Superior temporal gyrus (tissue), 1 donor: ENCODE measurements around the gene ABCA12.

Source experiments
- DNase-seq: peaks from one replicate; pipeline ENCODE4 v3.0.0-alpha.2; 2016; ENCODE audit errors: extremely low spot score

Gene ABCA12

GRCh38 chr2:215034154-215034553 is 104.3 kb downstream of the ABCA12 start:
- DNase-seq = no peak

DNA sequence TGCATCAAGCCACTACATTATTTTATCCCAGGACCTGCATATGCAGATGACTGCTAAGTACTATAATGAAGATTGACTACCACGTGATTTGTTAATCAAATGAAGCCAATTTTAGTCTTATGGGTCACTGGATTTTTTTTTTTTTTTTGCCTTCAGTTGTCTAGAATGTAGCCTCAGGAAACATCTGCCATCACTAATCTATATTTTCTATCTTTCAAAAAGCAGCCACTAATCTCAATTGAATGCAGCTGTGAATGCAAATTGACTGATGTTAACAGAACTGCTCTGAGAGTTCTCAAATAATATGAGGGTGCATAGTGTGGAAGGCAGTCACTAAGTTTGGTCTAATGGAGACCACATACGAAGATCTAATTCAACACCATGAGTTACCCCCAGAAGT is 106.3 kb downstream of the ABCA12 start:
- DNase-seq = no peak

- no peak for DNase-seq
These were observed 107.1 kb downstream of the ABCA12 start for GRCh38 chr2:215031321-215031720.

DNA sequence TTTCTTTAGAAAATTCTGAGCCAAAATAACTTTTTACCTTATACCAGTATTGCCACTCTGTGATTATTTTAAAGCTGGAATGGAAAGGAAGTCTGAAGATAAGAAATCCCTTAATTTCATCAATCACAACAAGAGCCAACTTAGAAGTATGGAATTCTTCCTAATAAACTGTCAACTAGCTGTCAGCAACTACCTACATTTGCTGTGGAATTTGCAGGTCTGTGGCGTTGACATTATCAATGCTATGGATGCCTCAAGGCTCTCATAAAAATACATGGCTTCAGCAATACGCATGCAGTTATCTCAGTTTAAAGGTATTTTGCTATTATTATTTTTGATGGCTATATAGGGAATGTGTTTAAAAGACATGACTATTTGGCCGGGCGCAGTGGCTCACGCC is 108.5 kb downstream of the ABCA12 start:
- no peak for DNase-seq

DNA sequence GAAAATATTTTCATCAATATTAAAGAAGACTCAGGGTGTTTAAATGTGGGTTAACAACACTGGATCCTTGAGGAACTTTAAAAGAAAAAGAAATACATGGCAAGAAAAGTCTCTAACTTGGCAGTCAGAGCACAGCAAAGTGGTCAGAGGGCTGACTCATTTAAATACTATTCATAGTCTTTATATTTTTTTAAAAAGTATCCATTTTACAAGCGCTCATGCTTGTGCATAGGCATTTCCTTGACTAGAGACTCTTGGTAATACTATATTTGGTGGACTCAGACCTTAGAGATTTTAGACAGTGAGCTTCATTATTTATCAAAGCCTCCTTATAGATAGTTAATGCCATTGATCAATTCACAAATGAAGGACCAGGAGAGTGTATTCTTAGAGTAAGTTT is 110.2 kb downstream of the ABCA12 start:
- no peak for DNase-seq

DNA sequence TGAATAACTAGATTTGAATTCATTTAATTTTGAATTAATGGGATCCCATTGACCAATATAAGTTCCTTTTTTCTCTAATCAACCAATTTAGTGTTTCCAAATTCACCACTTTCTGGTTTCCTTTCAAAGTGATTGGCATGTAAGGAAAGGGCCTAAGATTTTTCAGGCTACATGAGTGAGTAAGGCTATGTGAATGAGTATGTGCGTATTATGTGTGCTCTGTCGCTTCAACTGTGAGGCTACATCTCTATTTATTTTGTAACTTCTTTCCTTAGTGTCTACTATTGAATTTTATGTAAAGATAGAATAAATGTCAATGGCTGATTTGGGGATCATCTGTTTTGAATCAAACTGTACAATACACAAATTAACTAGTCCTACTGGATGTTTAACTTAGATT is 110.6 kb downstream of the ABCA12 start:
- DNase-seq = no peak

- DNase-seq = no peak
These were observed 115.5 kb downstream of the ABCA12 start for GRCh38 chr2:215022910-215023309.

GRCh38 chr2:215022418-215022817 is 116.0 kb downstream of the ABCA12 start:
- DNase-seq = no peak

DNA sequence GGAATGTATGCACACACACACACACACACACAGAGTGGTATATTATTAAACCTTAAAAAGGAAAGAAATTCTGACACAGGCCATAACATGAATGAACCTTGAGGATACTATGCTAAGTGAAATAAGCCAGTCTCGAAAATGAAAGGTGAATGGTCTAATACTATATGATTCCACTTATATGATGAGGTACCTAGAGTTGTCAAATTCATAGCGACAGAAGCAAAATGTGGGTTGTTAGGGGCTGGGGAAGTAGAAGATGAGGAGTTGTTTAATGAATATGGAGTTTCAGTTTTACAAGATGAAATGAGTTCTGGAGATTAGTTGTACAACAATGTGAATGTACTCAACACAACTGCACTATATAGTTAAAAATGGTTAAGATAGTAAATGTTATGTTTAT is 118.1 kb downstream of the ABCA12 start:
- no peak for DNase-seq

GRCh38 chr2:215019521-215020145 is 118.8 kb downstream of the ABCA12 start:
- no peak for DNase-seq

DNA sequence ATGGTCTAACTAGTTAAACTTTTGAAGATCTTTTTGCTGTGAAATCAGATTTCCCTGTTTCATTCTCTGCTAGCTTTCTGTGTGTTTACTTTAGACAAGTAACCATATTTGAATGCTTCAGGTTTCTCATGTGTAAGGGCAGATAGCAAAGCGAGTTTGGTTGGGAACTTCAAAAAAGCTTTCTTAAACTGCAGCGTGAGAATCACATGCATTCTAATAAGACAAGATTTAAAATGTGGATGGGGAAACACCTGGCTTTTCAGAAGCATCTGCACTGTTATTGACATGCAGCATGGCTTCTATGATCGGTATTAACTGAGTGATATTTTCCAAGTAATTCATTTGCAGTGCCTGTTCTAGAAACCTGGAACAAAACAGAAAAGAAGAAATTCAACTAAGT is 119.3 kb downstream of the ABCA12 start:
- no peak for DNase-seq

DNA sequence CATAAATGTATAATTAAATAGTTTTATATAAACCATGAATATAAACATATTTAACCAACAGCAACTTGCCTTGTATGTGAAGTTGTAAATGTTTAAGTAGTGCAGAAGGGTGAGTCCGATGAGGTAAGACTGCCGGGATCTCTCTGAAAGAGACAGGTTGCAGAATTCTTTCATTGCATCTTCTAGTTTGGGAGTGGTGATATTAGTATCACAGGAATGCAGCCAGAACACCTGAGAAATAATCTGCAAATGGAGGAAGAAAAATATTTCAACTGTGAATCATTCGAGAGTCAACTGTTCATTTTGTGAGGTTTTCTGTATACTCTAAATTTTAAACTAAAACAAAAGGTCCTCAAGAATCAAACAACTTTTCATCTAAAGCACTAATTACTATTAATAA is 123.0 kb downstream of the ABCA12 start:
- no peak for DNase-seq

DNA sequence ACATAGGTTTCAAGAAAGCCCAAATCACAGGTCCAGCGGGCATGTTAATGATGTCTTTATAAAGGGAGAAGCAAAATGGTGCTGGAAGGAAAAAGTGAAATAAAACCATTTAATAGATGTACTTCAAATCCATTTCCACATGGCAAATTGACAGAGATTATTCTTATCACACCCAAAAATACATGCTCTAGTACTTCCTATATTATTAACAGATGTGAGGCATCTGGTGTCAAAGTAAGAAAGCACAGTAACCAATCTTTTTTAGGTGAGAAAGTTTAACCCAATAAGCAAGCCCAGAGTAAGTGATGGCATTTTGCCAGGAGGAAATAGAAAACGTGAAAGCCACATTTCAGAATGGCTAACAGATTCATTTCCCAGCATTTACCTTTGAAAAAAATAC is 128.0 kb downstream of the ABCA12 start:
- no peak for DNase-seq

GRCh38 chr2:215003001-215003400 is 135.4 kb downstream of the ABCA12 start:
- DNase-seq = peak; percentile 59

DNA sequence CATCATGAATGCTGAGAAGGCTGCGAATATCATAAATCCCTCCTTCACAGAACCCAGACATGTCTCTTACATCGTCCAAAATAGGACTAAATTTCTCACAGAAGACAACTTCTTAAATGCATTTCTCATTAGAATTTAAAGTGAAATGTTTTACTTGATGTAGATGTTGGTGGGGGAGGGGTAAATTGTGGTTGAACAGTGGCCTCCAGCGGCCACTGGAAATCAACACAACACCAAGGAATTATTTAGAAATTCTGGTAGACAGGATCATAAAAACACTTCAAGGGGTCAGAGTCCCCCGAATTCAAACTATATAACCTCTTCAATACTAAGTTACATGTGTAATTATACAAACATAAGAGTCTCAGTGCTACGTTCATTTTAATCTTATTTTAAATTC is 135.9 kb downstream of the ABCA12 start:
- peak; percentile 72 for DNase-seq

DNA sequence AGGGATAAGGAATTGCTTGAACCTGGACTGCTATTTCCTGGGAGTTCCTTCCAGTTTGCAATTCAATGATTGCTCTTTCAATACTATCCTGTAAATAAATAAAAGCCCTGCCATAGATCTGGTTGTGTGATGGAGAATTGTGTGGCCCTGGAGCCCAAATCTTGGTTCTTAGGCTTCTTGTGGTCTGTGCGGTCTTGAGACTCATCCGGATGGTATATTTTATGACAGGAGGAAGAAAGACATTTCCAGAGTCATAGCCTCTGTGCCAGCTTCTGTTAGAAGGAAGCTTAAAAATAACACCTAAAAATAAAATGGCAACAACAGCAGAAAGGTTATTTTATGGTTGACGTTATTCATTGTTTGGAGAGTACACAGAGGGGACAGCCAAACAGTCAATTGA is 137.7 kb downstream of the ABCA12 start:
- DNase-seq = no peak

DNA sequence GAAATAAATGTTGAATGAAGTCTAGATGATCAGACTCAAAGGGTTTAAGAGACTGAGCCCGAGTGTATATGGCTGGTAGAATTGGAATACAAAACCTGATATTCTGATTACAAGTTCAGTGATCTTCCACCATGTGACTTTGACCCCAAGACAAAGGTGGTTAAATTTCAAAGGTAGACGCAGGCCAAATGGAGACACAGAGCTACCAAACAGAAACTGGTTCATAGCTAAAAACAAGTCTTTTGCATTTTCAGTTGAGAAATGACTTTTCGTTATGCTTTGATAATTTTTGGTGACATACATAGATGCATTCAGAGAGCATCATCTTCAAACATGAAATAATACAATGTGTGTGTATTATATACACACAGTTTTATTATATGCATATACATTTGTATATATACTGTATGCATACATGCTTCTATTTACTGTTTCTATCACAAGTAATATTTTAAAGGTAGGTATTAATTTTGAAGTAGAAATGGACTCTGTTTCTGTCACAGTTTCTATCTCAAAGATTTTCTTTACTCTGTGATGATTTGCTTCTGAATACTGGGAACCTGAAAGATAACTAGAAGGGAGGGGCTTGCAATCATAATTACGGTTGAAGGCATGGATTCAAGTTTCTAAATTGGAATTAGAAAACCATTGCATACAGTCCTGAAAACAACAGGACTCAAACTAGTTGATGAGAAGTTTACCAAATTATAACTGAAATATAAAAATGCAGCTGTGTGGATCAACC is 142.3 kb downstream of the ABCA12 start:
- no peak for DNase-seq

DNA sequence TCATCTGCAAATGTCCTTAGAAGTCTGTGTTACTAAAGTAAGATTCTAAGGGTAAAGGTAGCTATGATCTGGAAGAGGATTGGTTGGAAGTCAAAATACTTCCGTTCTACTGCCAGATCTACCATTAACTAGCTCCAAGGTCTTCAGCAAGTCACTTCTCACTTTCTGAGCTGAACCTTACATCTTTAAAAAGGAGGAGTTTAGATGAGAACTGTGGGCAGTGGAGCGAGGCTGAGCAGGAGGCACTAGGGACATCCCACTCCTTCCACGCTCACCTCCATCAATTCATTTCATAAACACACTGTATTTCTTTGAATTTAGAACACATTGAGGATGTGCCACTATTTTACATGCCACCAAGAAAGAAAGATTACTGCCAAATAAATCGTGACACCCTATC is 143.0 kb downstream of the ABCA12 start:
- DNase-seq = no peak

DNA sequence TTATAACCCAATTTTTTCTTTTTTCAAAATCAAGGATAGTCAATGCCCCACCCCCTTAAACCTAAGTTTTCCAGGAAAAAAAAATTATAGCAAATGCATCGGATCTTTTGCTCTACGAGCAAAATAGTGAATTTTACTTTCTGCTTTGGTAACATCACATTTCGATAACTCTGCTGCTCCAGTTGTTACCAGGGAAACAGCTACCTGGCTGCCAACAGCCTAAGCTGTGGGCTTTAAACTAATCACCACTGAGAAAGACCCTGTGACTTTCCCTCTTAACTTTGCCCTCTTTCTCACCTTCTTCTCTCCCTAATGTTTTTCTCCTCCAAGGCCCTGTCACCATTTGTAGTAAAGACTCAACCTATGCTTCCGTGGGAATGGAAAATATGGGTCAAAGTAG is 145.5 kb downstream of the ABCA12 start:
- DNase-seq = no peak

DNA sequence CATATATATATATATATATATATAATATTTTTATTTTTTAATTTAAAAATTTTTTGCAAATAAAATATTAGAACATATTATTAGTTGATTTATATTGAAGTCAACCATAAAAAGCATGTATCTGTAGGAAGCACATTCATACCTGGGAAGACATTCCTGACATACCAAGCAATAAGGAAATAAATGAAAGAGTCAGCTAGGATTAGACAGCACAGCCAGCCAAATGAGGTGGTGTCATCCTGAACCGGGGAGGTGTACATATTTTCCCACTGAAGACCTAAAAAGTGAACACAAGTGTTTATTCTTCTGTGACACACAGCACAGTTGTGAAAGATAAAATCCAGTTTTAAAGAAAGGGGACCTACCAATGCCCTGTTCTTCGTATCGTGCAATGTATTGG is 149.2 kb downstream of the ABCA12 start:
- DNase-seq = no peak

- no peak for DNase-seq
These were observed 151.2 kb downstream of the ABCA12 start for GRCh38 chr2:214987261-214987660.

- no peak for DNase-seq
These were observed 152.8 kb downstream of the ABCA12 start for GRCh38 chr2:214985619-214986018.

- DNase-seq = no peak
These were observed 172.0 kb downstream of the ABCA12 start for GRCh38 chr2:214966420-214966819.

- DNase-seq = peak; percentile 55
These were observed 177.7 kb downstream of the ABCA12 start for GRCh38 chr2:214960677-214961076.
